HCT116 (cell line): Measurements from ENCODE around the gene MUC16.

ENCODE experiments used
- CBX3 ChIP-seq: IDR thresholded peaks from 2 replicates; pipeline ENCODE4 v1.6.1; 2012; ENCODE audit warnings: low read depth
- CTCF ChIP-seq, 3 experiments: fragments of 200-600 bp in 1 of 3; sonication (generic) in 1 of 3; IDR thresholded peaks in 2 of 3; conservative IDR thresholded peaks in 1 of 3; 2 replicates each; pipeline ENCODE4 v1.5.1; 2012 to 2017; ENCODE audit warnings: low read depth in 2 of 3, low read length in 2 of 3, antibody characterized with exemption in 1 of 3, borderline replicate concordance in 1 of 3, control low read depth in 1 of 3, mild to moderate bottlenecking in 1 of 3, mixed read lengths in 1 of 3, mixed run types in 1 of 3, moderate library complexity in 1 of 3; ENCODE audit not compliant: insufficient read depth in 1 of 3
- EZH2 ChIP-seq: fragments of 200-600 bp; sonication (generic); IDR thresholded peaks from 2 replicates; pipeline ENCODE4 v1.6.1; 2017; ENCODE audit warnings: antibody characterized with exemption, mixed run types
- EZH2phosphoT487 ChIP-seq: fragments of 200-600 bp; IDR thresholded peaks from 2 replicates; pipeline ENCODE4 v1.6.1; 2018; ENCODE audit warnings: antibody characterized with exemption, borderline replicate concordance
- POLR2A ChIP-seq: IDR thresholded peaks from 2 replicates; pipeline ENCODE4 v1.7.0; 2011; ENCODE audit warnings: borderline replicate concordance; ENCODE audit not compliant: insufficient read depth, insufficient read length; ENCODE audit errors: extremely low read depth
- SIN3A ChIP-seq: IDR thresholded peaks from 2 replicates; pipeline ENCODE4 v1.6.1; 2012; ENCODE audit warnings: low read depth
- ZNF274 ChIP-seq: fragments of 200-500 bp; sonication (Bioruptor generic); IDR thresholded peaks from 2 replicates; pipeline ENCODE4 v1.6.1; 2014; ENCODE audit warnings: mild to moderate bottlenecking, low read depth, low read length, inconsistent platforms

DNA sequence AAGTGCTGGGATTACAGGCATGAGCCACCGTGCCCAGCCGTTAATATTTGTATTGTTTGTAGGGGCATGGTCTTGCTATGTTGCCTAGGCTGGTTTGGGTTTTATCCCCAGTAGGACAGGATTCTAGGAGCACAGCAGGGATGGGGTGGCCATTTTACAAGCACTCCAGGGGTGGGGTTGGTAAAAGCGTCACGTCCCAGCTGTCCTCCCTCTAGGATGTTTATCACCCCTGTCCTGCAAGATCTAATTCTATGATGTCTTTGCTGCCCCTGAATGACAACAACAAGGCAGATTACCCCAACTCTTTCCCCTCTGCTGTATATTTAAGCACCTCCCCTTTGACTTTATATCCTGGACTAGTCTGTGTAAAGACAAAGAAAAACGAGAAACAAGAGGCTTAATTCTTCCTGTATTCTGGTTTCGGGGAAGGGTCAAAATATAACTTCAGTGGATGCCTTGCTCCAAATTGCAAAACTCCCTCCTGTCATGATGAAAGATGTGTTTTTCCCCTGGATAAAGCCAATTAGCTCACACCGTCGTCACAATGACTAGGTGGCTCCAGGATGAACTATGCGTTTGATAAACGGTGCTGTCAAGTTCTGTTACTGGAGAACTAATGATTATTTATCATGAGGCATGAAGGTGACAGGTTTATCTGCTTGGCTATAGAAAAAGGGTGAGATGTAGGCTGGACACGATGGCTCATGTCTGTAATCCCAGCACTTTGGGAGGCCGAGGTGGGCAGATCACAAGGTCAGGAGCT is 48.9 kb upstream of the MUC16 start:
- TF ChIP-seq ZNF274 (no peak), CTCF (IDR thresholded peaks at IDR 0.05 in 2 of 3, conservative IDR thresholded peaks at IDR 0.05 in 1 of 3; ENCODE audit: borderline replicate concordance in 1 of 3, insufficient read depth in 1 of 3, low read depth in 2 of 3, low read length in 2 of 3) (no peak), EZH2phosphoT487 (no peak), POLR2A (no peak), EZH2 (no peak), SIN3A (no peak), CBX3 (no peak)
